Nucleus accumbens (tissue), 56 donors: ENCODE data around the gene UBR1.
"Not testable (repeated sequence)": the region's sequence is repeated elsewhere in the genome, so short reads cannot be mapped to it uniquely, and the experiment has no call there.

Experiments used
- DNase-seq, 56 donors: peaks; one replicate each; lab custom pipeline; 2025; lab: John Stamatoyannopoulos, UW

The UBR1 gene

GRCh38 chr15:43105778-43106485, at the start of gene UBR1:
UBR1 (minus strand) TSS chr15:43106038; CDS start chr15:43106022, 16 bp downstream.
- peak; percentile 39 to 94 (median 83) for DNase-seq

- DNase-seq: no peak
Observed at GRCh38 chr15:43153269-43153668, 47.4 kb upstream of the UBR1 start.

GRCh38 chr15:43151688-43152087, 45.9 kb upstream of the UBR1 start:
- DNase-seq: no peak

GRCh38 chr15:43150191-43150929, 44.5 kb upstream of the UBR1 start:
- DNase-seq: no peak

- DNase-seq: no peak
Observed at GRCh38 chr15:43146184-43146583, 40.3 kb upstream of the UBR1 start.

GRCh38 chr15:43144512-43144911, 38.7 kb upstream of the UBR1 start:
- DNase-seq: no peak

GRCh38 chr15:43143203-43143941, 37.5 kb upstream of the UBR1 start:
- no peak for DNase-seq

GRCh38 chr15:43135351-43135750, 29.5 kb upstream of the UBR1 start:
- DNase-seq: no peak

GRCh38 chr15:43134157-43134635, 28.4 kb upstream of the UBR1 start:
- peak in 9 of 56 donors; percentile 25 to 53 (median 35) for DNase-seq

GRCh38 chr15:43133430-43134156, 27.8 kb upstream of the UBR1 start, which contains the start of gene TMEM62:
TMEM62 (plus strand) TSS chr15:43133586; CDS start chr15:43133803, 217 bp downstream.
- peak in 54 of 56 donors; percentile 14 to 82 (median 57) for DNase-seq

- DNase-seq: peak in 2 of 56 donors; percentile 4 to 37
Observed at GRCh38 chr15:43132830-43133429, 27.1 kb upstream of the UBR1 start.

- no peak for DNase-seq
Observed at GRCh38 chr15:43128980-43129335, 23.1 kb upstream of the UBR1 start.

- not testable (repeated sequence) for DNase-seq
Observed at GRCh38 chr15:43128174-43128979, 22.5 kb upstream of the UBR1 start.

- DNase-seq: no peak
Observed at GRCh38 chr15:43127752-43128151, 21.9 kb upstream of the UBR1 start.

GRCh38 chr15:43126356-43126755, 20.5 kb upstream of the UBR1 start:
- DNase-seq: no peak

GRCh38 chr15:43125100-43125661, 19.3 kb upstream of the UBR1 start:
- no peak for DNase-seq

GRCh38 chr15:43121863-43122262, 16.0 kb upstream of the UBR1 start:
- no peak for DNase-seq

- no peak for DNase-seq
Observed at GRCh38 chr15:43118829-43119228, 13.0 kb upstream of the UBR1 start.

- no peak for DNase-seq
Observed at GRCh38 chr15:43118286-43118685, 12.4 kb upstream of the UBR1 start.
